Lung (tissue), 12 donors: Measurements from ENCODE around the gene BMP7. TPM values are rescaled to one million over a fixed set of nuclear protein-coding genes. Genes with fewer than 3 reads are reported as not detected.

Experiments used
- ATAC-seq: fragments of 200-7000 bp; cut with Tn5 transposase; one replicate; pipeline ENCODE4 v1.9.1; 2020; ENCODE audit warnings: moderate number of reproducible peaks; ENCODE audit not compliant: insufficient read depth, low FRiP score
- DNase-seq, 3 donors: peaks; one replicate each; pipeline ENCODE4 v3.0.0-alpha.2; 2013 to 2017
- H3K27ac ChIP-seq, 2 donors: one replicate each; pipeline ENCODE4 v1.5.1; 2013; ENCODE audit warnings: mild to moderate bottlenecking in 2 of 2, moderate library complexity in 2 of 2, control low read depth in 1 of 2, inconsistent platforms in 1 of 2, low read depth in 1 of 2, low read length in 1 of 2
- H3K27me3 ChIP-seq, 3 donors: one replicate each; pipeline ENCODE4 v1.5.1; 2013; ENCODE audit warnings: low read length in 2 of 3; ENCODE audit not compliant: control insufficient read depth in 3 of 3, insufficient read depth in 3 of 3
- H3K36me3 ChIP-seq, 4 donors: one replicate each; pipeline ENCODE4 v1.5.1; 2013; ENCODE audit warnings: low read length in 4 of 4, mild to moderate bottlenecking in 1 of 4, moderate library complexity in 1 of 4; ENCODE audit not compliant: control insufficient read depth in 4 of 4, insufficient read depth in 4 of 4
- H3K4me1 ChIP-seq, 5 donors: one replicate each; pipeline ENCODE4 v1.5.1; 2013; ENCODE audit warnings: low read length in 5 of 5, mild to moderate bottlenecking in 2 of 5, moderate library complexity in 1 of 5; ENCODE audit not compliant: control insufficient read depth in 5 of 5, insufficient read depth in 5 of 5
- H3K4me3 ChIP-seq: one replicate; pipeline ENCODE4 v1.5.1; 2013; ENCODE audit warnings: mild to moderate bottlenecking, control low read depth, moderate library complexity
- H3K9ac ChIP-seq, 2 donors: one replicate each; pipeline ENCODE4 v1.5.1; 2013; ENCODE audit warnings: low read length in 2 of 2, control low read depth in 1 of 2; ENCODE audit not compliant: insufficient read depth in 1 of 2
- H3K9me3 ChIP-seq, 4 donors: one replicate each; pipeline ENCODE4 v1.5.1; 2013; ENCODE audit warnings: low read length in 3 of 4, mild to moderate bottlenecking in 1 of 4, moderate library complexity in 1 of 4; ENCODE audit not compliant: control insufficient read depth in 4 of 4, insufficient read depth in 3 of 4
- WGBS, 2 donors: extraction: QIAGEN DNeasy Blood & Tissue Kit; methylation state at CpG; one replicate each; pipeline ENCODE4 v1.1.7; 2013; 5-methylcytosine and 5-hydroxymethylcytosine counted together
- polyA plus RNA-seq, 2 donors: library from polyadenylated mRNA; stranded (reverse); fragments of 200-250 nt; gene quantifications; one replicate each; pipeline ENCODE4 v1.2.1, GENCODE V29; 2013
- total RNA-seq, 2 donors: library from RNA; depleted of rRNA in 1 of 2; stranded (reverse); fragments of >200 nt in 1 of 2; gene quantifications; one replicate each; pipeline ENCODE4 v1.2.1, GENCODE V29; 2014 to 2021
- TF ChIP-seq, protein P1 (sequence below): IDR thresholded peaks from 2 replicates; pipeline ENCODE4 v1.5.1; 2012; ENCODE audit warnings: mild to moderate bottlenecking; ENCODE audit errors: control extremely low read depth, extremely low read depth
- donor health status: control.
- donor health status: control.
- donor health status: Bipolar disorder and iron deficiency.
- donor health status: healthy.
- donor health status: DM: yes; HTN: yes; CAD: no.

BMP7 gene
- total and polyA plus RNA-seq, 4 donors, result 0.67 to 10.3 (median 1.4) TPM

DNA sequence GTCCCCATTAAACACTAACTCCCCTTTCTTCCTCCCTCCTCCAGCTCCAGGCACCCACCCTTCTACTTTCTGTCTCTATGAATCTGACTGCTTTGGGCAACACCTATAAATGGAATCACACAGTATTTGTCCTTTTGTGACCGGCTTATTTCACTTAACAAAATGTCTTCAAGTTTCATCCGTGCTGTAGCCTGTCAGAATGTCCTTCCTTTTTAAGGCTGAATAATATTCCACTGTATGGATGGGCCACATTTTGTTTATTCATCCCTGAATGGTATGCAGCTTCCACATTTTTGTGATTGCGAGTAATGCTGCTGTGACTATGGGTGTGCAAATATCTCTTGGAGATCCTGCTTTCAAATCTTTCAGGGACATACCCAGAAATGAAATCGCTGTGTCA is 28.4 kb downstream of the BMP7 start:
- TF ChIP-seq, protein P1, sequence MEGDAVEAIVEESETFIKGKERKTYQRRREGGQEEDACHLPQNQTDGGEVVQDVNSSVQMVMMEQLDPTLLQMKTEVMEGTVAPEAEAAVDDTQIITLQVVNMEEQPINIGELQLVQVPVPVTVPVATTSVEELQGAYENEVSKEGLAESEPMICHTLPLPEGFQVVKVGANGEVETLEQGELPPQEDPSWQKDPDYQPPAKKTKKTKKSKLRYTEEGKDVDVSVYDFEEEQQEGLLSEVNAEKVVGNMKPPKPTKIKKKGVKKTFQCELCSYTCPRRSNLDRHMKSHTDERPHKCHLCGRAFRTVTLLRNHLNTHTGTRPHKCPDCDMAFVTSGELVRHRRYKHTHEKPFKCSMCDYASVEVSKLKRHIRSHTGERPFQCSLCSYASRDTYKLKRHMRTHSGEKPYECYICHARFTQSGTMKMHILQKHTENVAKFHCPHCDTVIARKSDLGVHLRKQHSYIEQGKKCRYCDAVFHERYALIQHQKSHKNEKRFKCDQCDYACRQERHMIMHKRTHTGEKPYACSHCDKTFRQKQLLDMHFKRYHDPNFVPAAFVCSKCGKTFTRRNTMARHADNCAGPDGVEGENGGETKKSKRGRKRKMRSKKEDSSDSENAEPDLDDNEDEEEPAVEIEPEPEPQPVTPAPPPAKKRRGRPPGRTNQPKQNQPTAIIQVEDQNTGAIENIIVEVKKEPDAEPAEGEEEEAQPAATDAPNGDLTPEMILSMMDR, result no peak
- Histone ChIP-seq H3K4me1 (peaks cover 0 to 15% (median 0%) of the 10 kb centered on the region in 5 donors), H3K4me3 (no peak overlapping the region), H3K27me3 (no peaks in the 10 kb centered on the region), H3K36me3 (no peaks in the 10 kb centered on the region), H3K9me3 (peaks cover 0 to 2% (median 0%) of the 10 kb centered on the region in 4 donors), H3K9ac (no peak overlapping the region), H3K27ac (no peak overlapping the region)
- DNase-seq (no peak), ATAC-seq (no peak)
- WGBS, 2 donors, result 91 to 96% methylated on average over 4 of the region's 4 CpGs

DNA sequence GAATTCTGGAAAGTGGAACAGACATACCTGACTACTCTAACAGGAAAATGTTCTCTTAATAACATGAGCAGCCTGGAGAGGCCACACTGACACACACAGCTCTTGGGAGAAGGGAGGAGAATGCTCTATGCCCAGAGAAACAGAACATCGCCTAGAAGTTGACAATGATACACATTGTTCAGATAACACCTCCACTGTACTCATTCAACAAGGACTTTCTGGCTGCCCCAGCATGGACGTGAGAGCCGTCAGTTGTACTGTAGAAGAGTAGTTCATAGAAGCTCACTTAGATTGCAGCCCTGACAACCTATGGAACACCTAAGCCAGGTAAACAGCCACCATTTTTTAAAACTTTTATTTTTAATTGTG is 28.9 kb downstream of the BMP7 start:
- WGBS, 2 donors, result 78 to 94% methylated on average over 3 of the region's 3 CpGs
- TF ChIP-seq, protein P1, result no peak
- ATAC-seq (no peak), DNase-seq (no peak)
- H3K27me3 ChIP-seq, result no peaks in the 10 kb centered on the region
- H3K27ac ChIP-seq, result no peak overlapping the region
- H3K36me3 ChIP-seq, result no peaks in the 10 kb centered on the region
- no peak overlapping the region for H3K4me3 ChIP-seq
- peaks cover 0 to 15% (median 0%) of the 10 kb centered on the region in 5 donors for H3K4me1 ChIP-seq
- H3K9ac ChIP-seq, result no peak overlapping the region
- peaks cover 0 to 2% (median 0%) of the 10 kb centered on the region in 4 donors for H3K9me3 ChIP-seq

DNA sequence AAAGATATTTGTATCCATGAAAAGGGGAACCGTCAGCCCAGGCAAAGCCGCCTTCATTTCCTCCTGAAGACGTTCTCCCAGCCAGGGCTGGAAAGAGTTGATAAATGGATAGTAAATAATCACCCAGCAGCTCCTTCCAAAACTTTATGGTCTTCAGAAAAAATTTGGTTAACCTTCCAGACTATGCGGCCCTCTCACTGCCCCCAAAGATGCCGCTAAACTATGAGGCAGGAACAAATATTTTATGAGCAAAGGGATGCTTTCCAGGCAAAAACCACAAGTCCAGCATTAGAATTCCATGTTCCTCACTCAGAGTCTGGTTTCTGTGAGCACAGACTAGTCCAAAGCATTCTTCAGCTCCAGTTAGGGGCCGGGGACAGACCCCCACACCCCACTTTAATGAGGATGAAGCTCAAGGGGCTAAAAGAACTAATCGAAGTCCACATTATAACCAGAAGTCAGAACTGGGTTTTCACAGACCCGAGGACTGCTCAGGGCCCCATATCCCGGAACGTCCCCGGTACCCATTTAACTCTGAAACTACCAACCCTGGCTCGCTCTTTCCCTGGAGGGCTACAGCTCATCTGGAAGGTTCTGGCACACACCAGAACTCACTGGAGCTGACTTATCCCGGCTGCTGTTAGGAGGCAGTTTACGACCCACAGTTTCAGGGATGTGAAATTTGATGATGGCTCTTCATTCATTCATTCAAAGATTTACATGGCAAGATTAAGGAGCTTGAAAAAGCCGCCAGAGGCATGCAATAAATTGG is 29.4 kb downstream of the BMP7 start:
- no peak overlapping the region for H3K9ac ChIP-seq
- no peak overlapping the region for H3K4me3 ChIP-seq
- peaks cover 0 to 2% (median 0%) of the 10 kb centered on the region in 4 donors for H3K9me3 ChIP-seq
- no peaks in the 10 kb centered on the region for H3K36me3 ChIP-seq
- H3K27ac ChIP-seq, result no peak overlapping the region
- peaks cover 0 to 13% (median 0%) of the 10 kb centered on the region in 5 donors for H3K4me1 ChIP-seq
- H3K27me3 ChIP-seq, result no peaks in the 10 kb centered on the region
- WGBS, 2 donors, result 66 to 71% methylated on average over 15 of the region's 15 CpGs
- ATAC-seq, result no peak
- DNase-seq, result no peak
- TF ChIP-seq, protein P1, result no peak
